ENCODE data around the gene PCNX2.

Gene PCNX2

GRCh38 chr1:232939748-232940147 lies 355.8 kb downstream of the PCNX2 start:
- H3K27ac ChIP-seq (ENCODE audit: low read length), result no peak overlapping the region
- H3K4me1 ChIP-seq (ENCODE audit: control insufficient read depth, insufficient read depth, low read length), result no peaks in the 10 kb centered on the region
- H3K36me3 ChIP-seq (ENCODE audit: control insufficient read depth, insufficient read depth, low read length), result no peaks in the 10 kb centered on the region
- H3K27me3 ChIP-seq (ENCODE audit: control insufficient read depth, insufficient read depth, low read length), result no peaks in the 10 kb centered on the region
- WGBS (ENCODE audit: insufficient coverage, insufficient read length), result no CpG with 5 or more reads among the region's 2 CpGs
- no peaks in the 10 kb centered on the region for H3K9me3 ChIP-seq (ENCODE audit: control insufficient read depth, insufficient read depth, low read length)
- no peak for DNase-seq (ENCODE audit: low read depth, low spot score)
- no peak overlapping the region for H3K4me3 ChIP-seq (ENCODE audit: low read length)

DNA sequence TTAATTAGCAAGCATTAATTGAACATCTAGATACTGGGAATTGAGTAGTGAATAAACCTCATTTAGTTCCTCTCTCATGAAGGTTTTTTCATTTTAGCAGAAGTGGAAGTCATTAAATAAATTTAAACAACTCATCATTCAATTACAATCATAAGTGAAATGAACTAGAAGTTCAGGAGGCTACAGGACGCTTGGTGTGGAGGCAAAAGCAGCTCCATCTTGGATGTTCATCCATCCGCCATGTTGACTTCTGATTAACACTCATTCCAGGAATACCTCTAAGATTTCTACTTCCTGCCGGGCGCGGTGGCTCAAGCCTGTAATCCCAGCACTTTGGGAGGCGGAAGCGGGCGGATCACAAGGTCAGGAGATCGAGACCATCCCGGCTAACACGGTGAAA lies 356.6 kb downstream of the PCNX2 start:
- H3K4me3 ChIP-seq (ENCODE audit: low read length), result no peak overlapping the region
- no peaks in the 10 kb centered on the region for H3K27me3 ChIP-seq (ENCODE audit: control insufficient read depth, insufficient read depth, low read length)
- no CpG with 5 or more reads among the region's 11 CpGs for WGBS (ENCODE audit: insufficient coverage, insufficient read length)
- no peak for DNase-seq (ENCODE audit: low read depth, low spot score)
- no peak overlapping the region for H3K27ac ChIP-seq (ENCODE audit: low read length)
- no peaks in the 10 kb centered on the region for H3K4me1 ChIP-seq (ENCODE audit: control insufficient read depth, insufficient read depth, low read length)
- no peaks in the 10 kb centered on the region for H3K9me3 ChIP-seq (ENCODE audit: control insufficient read depth, insufficient read depth, low read length)
- H3K36me3 ChIP-seq (ENCODE audit: control insufficient read depth, insufficient read depth, low read length), result no peaks in the 10 kb centered on the region

DNA sequence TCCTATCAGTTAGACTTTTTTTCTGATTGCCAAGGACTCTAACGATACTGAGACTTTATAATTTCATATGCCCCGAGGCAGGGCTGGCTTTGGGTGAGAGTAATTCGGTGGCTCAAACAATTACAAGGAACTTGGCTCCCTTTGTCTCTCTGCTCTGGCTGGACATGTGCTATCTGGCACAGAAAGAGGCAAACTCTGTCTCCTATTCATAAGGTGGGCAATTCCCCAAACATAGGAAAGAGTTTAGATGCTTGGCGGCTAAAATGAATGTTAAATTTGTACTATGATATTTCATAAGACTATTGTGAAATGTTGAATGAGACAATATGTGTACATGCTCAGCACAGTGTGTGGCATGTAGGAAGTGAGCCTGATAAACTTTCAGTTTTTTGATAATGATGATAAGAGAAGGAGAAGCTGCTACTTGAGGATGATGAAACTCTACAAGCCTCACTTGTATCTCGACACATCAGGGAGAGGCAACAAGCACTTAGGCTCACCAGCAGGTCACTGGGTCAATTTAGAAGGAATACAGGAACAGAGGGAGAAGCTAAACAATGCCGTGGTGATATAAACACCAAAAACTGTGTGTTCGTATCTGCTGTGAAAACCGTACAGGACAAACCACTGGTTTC lies 357.7 kb downstream of the PCNX2 start:
- WGBS (ENCODE audit: insufficient coverage, insufficient read length), result no CpG with 5 or more reads among the region's 8 CpGs
- DNase-seq (ENCODE audit: low read depth, low spot score), result no peak
- Histone ChIP-seq H3K27ac (ENCODE audit: low read length) (no peak overlapping the region), H3K4me3 (ENCODE audit: low read length) (no peak overlapping the region), H3K27me3 (ENCODE audit: control insufficient read depth, insufficient read depth, low read length) (no peaks in the 10 kb centered on the region), H3K9me3 (ENCODE audit: control insufficient read depth, insufficient read depth, low read length) (no peaks in the 10 kb centered on the region), H3K36me3 (ENCODE audit: control insufficient read depth, insufficient read depth, low read length) (no peaks in the 10 kb centered on the region), H3K4me1 (ENCODE audit: control insufficient read depth, insufficient read depth, low read length) (no peaks in the 10 kb centered on the region)

DNA sequence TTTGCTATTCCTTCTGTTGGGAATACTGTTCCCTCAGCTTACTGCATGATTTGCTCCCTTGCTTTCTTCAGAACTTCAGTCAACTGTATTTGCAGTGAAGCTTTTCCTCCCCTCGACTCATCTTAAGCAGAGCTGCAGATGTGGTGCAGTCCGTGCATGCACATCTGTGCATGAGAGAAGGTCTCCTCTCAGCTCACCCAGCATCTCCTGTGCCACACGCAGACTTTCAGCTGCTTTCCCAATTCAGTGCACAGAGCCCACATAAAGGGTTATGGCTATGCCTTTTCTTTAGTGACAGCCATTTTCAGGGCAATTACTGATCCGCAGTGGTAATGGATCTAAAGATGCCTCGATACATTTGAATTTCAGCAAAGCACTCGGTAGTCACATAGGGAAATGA lies 358.6 kb downstream of the PCNX2 start:
- Histone ChIP-seq H3K36me3 (ENCODE audit: control insufficient read depth, insufficient read depth, low read length) (no peaks in the 10 kb centered on the region), H3K27ac (ENCODE audit: low read length) (no peak overlapping the region), H3K27me3 (ENCODE audit: control insufficient read depth, insufficient read depth, low read length) (no peaks in the 10 kb centered on the region), H3K4me3 (ENCODE audit: low read length) (no peak overlapping the region), H3K4me1 (ENCODE audit: control insufficient read depth, insufficient read depth, low read length) (no peaks in the 10 kb centered on the region), H3K9me3 (ENCODE audit: control insufficient read depth, insufficient read depth, low read length) (no peaks in the 10 kb centered on the region)
- no peak for DNase-seq (ENCODE audit: low read depth, low spot score)
- no CpG with 5 or more reads among the region's 6 CpGs for WGBS (ENCODE audit: insufficient coverage, insufficient read length)
